OCI-LY3 (cell line): ENCODE measurements around the gene GDI1.

Experiments used
- H2AFZ ChIP-seq: fragments of 200-600, 300-600 bp; shearing (Covaris generic); 2 replicates; pipeline ENCODE4 v1.6.0; 2014; ENCODE audit warnings: antibody characterized with exemption, low read depth, low read length
- H3K27ac ChIP-seq: fragments of 200-600, 300-600 bp; sonication (generic); 2 replicates; pipeline ENCODE4 v1.5.1; 2014; ENCODE audit warnings: mild to moderate bottlenecking, low read length, moderate library complexity, mixed read lengths
- H3K27me3 ChIP-seq: fragments of 200-600, 300-600 bp; sonication (generic); 2 replicates; pipeline ENCODE4 v1.6.1; 2014; ENCODE audit warnings: low read depth, low read length, mixed read lengths
- H3K36me3 ChIP-seq: fragments of 200-600, 300-600 bp; sonication (generic); replicated peaks from 2 replicates; pipeline ENCODE3; 2014; ENCODE audit warnings: low read depth, low read length, mixed read lengths
- H3K4me1 ChIP-seq: fragments of 300-600, 200-600 bp; sonication (generic); 2 replicates; pipeline ENCODE4 v1.6.1; 2014; ENCODE audit warnings: low read length, mixed read lengths
- H3K4me2 ChIP-seq: fragments of 200-600, 300-600 bp; sonication (generic); 2 replicates; pipeline ENCODE4 v1.6.1; 2014; ENCODE audit warnings: low read length, mixed read lengths
- H3K4me3 ChIP-seq: fragments of 300-600, 200-600 bp; sonication (generic); 2 replicates; pipeline ENCODE4 v1.5.1; 2014; ENCODE audit warnings: antibody characterized with exemption, mild to moderate bottlenecking, low read length, moderate library complexity
- H3K79me2 ChIP-seq: fragments of 300-600, 200-600 bp; shearing (Covaris generic); 2 replicates; pipeline ENCODE4 v1.6.1; 2014; ENCODE audit warnings: mild to moderate bottlenecking, low read length, mixed read lengths
- H3K9ac ChIP-seq: fragments of 300-600, 200-600 bp; shearing (Covaris generic); 2 replicates; pipeline ENCODE4 v1.6.0; 2014; ENCODE audit warnings: mild to moderate bottlenecking, low read length, moderate library complexity
- H3K9me3 ChIP-seq: fragments of 200-600, 300-600 bp; shearing (Covaris generic); 2 replicates; pipeline ENCODE4 v1.6.1; 2014; ENCODE audit warnings: low read length, mixed read lengths; ENCODE audit not compliant: insufficient read depth
- H4K20me1 ChIP-seq: fragments of 200-600, 300-600 bp; sonication (generic); 2 replicates; pipeline ENCODE4 v1.6.1; 2016; ENCODE audit warnings: low read length, mixed read lengths; ENCODE audit not compliant: insufficient read depth
- CTCF ChIP-seq: fragments of 200-600, 300-600 bp; sonication (generic); IDR thresholded peaks from 2 replicates; pipeline ENCODE4 v1.5.1; 2014; ENCODE audit warnings: antibody characterized with exemption, low read length, low read depth
- EZH2phosphoT487 ChIP-seq: fragments of 200-600 bp; shearing (Covaris generic); IDR thresholded peaks from 2 replicates; pipeline ENCODE4 v1.6.1; 2018; ENCODE audit warnings: antibody characterized with exemption, mixed run types, low read depth

The GDI1 gene

GRCh38 chrX:154458954-154459778 lies 22.2 kb downstream of the GDI1 start:
- Histone ChIP-seq H3K9ac (peak overlapping the region; percentile 80), H3K4me3 (peak overlapping the region; percentile 82), H3K4me1 (peaks cover 9% of the 10 kb centered on the region), H3K27me3 (no peaks in the 10 kb centered on the region), H3K36me3 (no peaks in the 10 kb centered on the region), H2AFZ (no peak overlapping the region), H3K79me2 (peaks cover 14% of the 10 kb centered on the region; the same call in 1 of the 2 replicates), H4K20me1 (peaks cover 5% of the 10 kb centered on the region; the same call in 1 of the 2 replicates), H3K9me3 (no peaks in the 10 kb centered on the region), H3K27ac (no peak overlapping the region), H3K4me2 (peak overlapping the region; percentile 88)
- TF ChIP-seq EZH2phosphoT487 = no peak
- no peak for TF ChIP-seq CTCF

- TF ChIP-seq CTCF = no peak
- no peaks in the 10 kb centered on the region for H3K9me3 ChIP-seq
- H3K9ac ChIP-seq = no peak overlapping the region
- H3K4me1 ChIP-seq = peaks cover 9% of the 10 kb centered on the region
- H3K4me2 ChIP-seq = peak overlapping the region; percentile 88; the same call in 1 of the 2 replicates
- no peaks in the 10 kb centered on the region for H3K27me3 ChIP-seq
- H2AFZ ChIP-seq = no peak overlapping the region
- H3K79me2 ChIP-seq = peaks cover 14% of the 10 kb centered on the region; the same call in 1 of the 2 replicates
- peaks cover 5% of the 10 kb centered on the region; the same call in 1 of the 2 replicates for H4K20me1 ChIP-seq
- no peak overlapping the region for H3K4me3 ChIP-seq
- no peak overlapping the region for H3K27ac ChIP-seq
- H3K36me3 ChIP-seq = no peaks in the 10 kb centered on the region
These were observed 22.9 kb downstream of the GDI1 start for GRCh38 chrX:154459832-154460231.

GRCh38 chrX:154460326-154460725 lies 23.4 kb downstream of the GDI1 start:
- peaks cover 9% of the 10 kb centered on the region for H3K4me1 ChIP-seq
- no peak overlapping the region for H3K4me3 ChIP-seq
- no peak for TF ChIP-seq EZH2phosphoT487
- no peak for TF ChIP-seq CTCF
- H3K79me2 ChIP-seq = peaks cover 14% of the 10 kb centered on the region; the same call in 1 of the 2 replicates
- no peaks in the 10 kb centered on the region for H3K9me3 ChIP-seq
- H3K27me3 ChIP-seq = no peaks in the 10 kb centered on the region
- H3K27ac ChIP-seq = no peak overlapping the region
- no peak overlapping the region for H3K4me2 ChIP-seq
- no peak overlapping the region for H2AFZ ChIP-seq
- H3K9ac ChIP-seq = no peak overlapping the region
- H3K36me3 ChIP-seq = no peaks in the 10 kb centered on the region
- H4K20me1 ChIP-seq = peaks cover 5% of the 10 kb centered on the region; the same call in 1 of the 2 replicates

- Histone ChIP-seq H3K4me2 (no peak overlapping the region), H3K9me3 (no peaks in the 10 kb centered on the region), H3K4me3 (no peak overlapping the region), H3K27me3 (no peaks in the 10 kb centered on the region), H3K4me1 (peaks cover 6% of the 10 kb centered on the region; the same call in 1 of the 2 replicates), H3K36me3 (no peaks in the 10 kb centered on the region), H3K79me2 (peaks cover 14% of the 10 kb centered on the region; the same call in 1 of the 2 replicates), H3K9ac (no peak overlapping the region), H4K20me1 (peaks cover 5% of the 10 kb centered on the region; the same call in 1 of the 2 replicates), H3K27ac (no peak overlapping the region), H2AFZ (no peak overlapping the region)
- TF ChIP-seq EZH2phosphoT487 (no peak), CTCF (no peak)
These were observed 25.4 kb downstream of the GDI1 start for GRCh38 chrX:154462396-154462795.
